GM12875 (cell line): ENCODE results near the gene ADD3.

Source experiments
- H3K4me3 ChIP-seq: one replicate; pipeline ENCODE4 v1.5.1; 2011; ENCODE audit warnings: low read depth, low read length, control low read depth
- TF ChIP-seq, protein P1 (sequence below): IDR thresholded peaks from 2 replicates; pipeline ENCODE4 v1.5.1; 2011; ENCODE audit warnings: low read depth, mild to moderate bottlenecking, control low read depth, inconsistent platforms, low read length, moderate library complexity, borderline replicate concordance; ENCODE audit not compliant: insufficient read depth

Gene ADD3

GRCh38 chr10:109962247-109962646 lies 45.5 kb upstream of the ADD3 start:
- TF ChIP-seq, protein P1, sequence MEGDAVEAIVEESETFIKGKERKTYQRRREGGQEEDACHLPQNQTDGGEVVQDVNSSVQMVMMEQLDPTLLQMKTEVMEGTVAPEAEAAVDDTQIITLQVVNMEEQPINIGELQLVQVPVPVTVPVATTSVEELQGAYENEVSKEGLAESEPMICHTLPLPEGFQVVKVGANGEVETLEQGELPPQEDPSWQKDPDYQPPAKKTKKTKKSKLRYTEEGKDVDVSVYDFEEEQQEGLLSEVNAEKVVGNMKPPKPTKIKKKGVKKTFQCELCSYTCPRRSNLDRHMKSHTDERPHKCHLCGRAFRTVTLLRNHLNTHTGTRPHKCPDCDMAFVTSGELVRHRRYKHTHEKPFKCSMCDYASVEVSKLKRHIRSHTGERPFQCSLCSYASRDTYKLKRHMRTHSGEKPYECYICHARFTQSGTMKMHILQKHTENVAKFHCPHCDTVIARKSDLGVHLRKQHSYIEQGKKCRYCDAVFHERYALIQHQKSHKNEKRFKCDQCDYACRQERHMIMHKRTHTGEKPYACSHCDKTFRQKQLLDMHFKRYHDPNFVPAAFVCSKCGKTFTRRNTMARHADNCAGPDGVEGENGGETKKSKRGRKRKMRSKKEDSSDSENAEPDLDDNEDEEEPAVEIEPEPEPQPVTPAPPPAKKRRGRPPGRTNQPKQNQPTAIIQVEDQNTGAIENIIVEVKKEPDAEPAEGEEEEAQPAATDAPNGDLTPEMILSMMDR = no peak
- no peak overlapping the region for H3K4me3 ChIP-seq

- H3K4me3 ChIP-seq = no peak overlapping the region
- TF ChIP-seq, protein P1 = no peak
Measured at GRCh38 chr10:109963439-109963838, 44.3 kb upstream of the ADD3 start.

- H3K4me3 ChIP-seq = no peak overlapping the region
- TF ChIP-seq, protein P1 = no peak
Measured at GRCh38 chr10:109964318-109964717, 43.5 kb upstream of the ADD3 start.

DNA sequence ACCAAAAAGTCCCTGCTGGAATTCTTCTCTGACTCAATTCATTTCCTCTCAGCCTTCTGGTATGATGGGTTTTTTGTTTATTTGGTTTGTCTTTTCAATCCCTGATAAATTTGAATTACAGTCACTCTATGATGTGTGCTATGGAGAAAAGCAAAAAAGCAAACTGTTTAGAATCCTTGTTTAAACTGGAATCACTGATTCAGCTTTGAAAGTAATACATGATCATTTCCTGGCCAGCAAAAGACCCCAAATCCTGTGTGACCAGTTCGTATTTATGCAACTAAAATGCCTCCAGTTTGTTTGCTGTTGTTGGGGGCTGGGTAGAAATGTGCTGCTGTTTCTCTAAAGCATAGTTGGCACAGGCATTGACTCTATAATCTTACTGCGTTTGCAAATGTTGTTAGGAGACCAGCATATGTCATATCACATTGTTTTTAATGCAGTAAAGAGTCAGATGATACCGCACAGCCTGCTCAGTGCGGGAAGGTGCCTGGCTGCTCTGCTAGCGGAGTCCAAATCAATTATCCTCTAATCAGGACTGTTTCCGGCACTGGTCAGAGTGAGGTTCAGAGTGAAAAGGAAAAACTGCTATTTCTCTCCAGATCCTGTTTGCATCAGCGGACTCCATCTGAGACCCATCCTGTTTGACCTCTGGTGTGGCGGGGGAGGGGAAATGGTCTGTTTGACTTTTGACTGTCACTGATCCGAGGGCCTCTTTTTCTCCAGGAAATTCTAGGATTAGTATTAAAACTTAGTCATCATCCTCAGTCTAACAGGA lies 40.6 kb upstream of the ADD3 start:
- TF ChIP-seq, protein P1 = no peak
- no peak overlapping the region for H3K4me3 ChIP-seq

DNA sequence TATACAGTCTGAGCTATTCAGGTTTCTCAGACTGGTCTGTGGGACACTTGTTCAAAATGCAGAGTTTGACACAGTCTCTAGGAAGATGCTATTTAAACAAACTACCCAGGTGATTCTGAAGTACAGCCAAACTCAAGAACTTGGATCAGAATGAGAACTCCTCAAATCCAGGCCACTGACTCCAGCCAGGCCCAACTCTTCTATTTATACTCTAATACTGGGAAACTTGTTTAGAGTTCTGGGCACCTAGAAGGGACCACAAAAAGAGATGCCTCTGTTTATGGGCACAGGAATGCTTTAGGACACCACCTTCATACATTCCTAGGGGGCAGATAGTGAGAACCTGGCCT lies 40.1 kb upstream of the ADD3 start:
- H3K4me3 ChIP-seq = no peak overlapping the region
- TF ChIP-seq, protein P1 = no peak

- TF ChIP-seq, protein P1 = no peak
- H3K4me3 ChIP-seq = no peak overlapping the region
Measured at GRCh38 chr10:109968953-109969759, 38.6 kb upstream of the ADD3 start.
